IPS-11a (cell line): Measurements from ENCODE around the gene TMEM18.

Source experiments
- H3K4me3 ChIP-seq: one replicate; pipeline ENCODE4 v1.5.1; 2013; ENCODE audit warnings: low read depth, low read length, control low read depth

The TMEM18 gene

GRCh38 chr2:636641-637405, 40.4 kb downstream of the TMEM18 start:
- H3K4me3 ChIP-seq = no peak overlapping the region

- H3K4me3 ChIP-seq = no peak overlapping the region
Observed at GRCh38 chr2:635687-636621, 41.3 kb downstream of the TMEM18 start.

- no peak overlapping the region for H3K4me3 ChIP-seq
Observed at GRCh38 chr2:634636-635388, 42.4 kb downstream of the TMEM18 start.

- H3K4me3 ChIP-seq = no peak overlapping the region
Observed at GRCh38 chr2:634041-634440, 43.2 kb downstream of the TMEM18 start.

- H3K4me3 ChIP-seq = no peak overlapping the region
Observed at GRCh38 chr2:633371-633770, 43.8 kb downstream of the TMEM18 start.

GRCh38 chr2:632471-632870, 44.7 kb downstream of the TMEM18 start:
- H3K4me3 ChIP-seq = no peak overlapping the region

GRCh38 chr2:631741-632140, 45.5 kb downstream of the TMEM18 start:
- no peak overlapping the region for H3K4me3 ChIP-seq

GRCh38 chr2:630451-631320, 46.5 kb downstream of the TMEM18 start:
- H3K4me3 ChIP-seq = no peak overlapping the region

GRCh38 chr2:629961-630360, 47.2 kb downstream of the TMEM18 start:
- H3K4me3 ChIP-seq = no peak overlapping the region

- H3K4me3 ChIP-seq = no peak overlapping the region
Observed at GRCh38 chr2:628651-629050, 48.6 kb downstream of the TMEM18 start.

- H3K4me3 ChIP-seq = no peak overlapping the region
Observed at GRCh38 chr2:627926-628560, 49.2 kb downstream of the TMEM18 start.

GRCh38 chr2:627340-627709, 49.9 kb downstream of the TMEM18 start:
- no peak overlapping the region for H3K4me3 ChIP-seq

- no peak overlapping the region for H3K4me3 ChIP-seq
Observed at GRCh38 chr2:626491-627339, 50.5 kb downstream of the TMEM18 start.

- H3K4me3 ChIP-seq = no peak overlapping the region
Observed at GRCh38 chr2:625415-626333, 51.5 kb downstream of the TMEM18 start.

- no peak overlapping the region for H3K4me3 ChIP-seq
Observed at GRCh38 chr2:624551-625347, 52.5 kb downstream of the TMEM18 start.

GRCh38 chr2:624096-624495, 53.1 kb downstream of the TMEM18 start:
- no peak overlapping the region for H3K4me3 ChIP-seq
